Right forelimb (tissue), 1 donor: ENCODE measurements around the gene CDX2.

Source experiments
- DNase-seq: peaks from one replicate; pipeline ENCODE4 v3.0.0-alpha.2; 2018

The CDX2 gene

DNA sequence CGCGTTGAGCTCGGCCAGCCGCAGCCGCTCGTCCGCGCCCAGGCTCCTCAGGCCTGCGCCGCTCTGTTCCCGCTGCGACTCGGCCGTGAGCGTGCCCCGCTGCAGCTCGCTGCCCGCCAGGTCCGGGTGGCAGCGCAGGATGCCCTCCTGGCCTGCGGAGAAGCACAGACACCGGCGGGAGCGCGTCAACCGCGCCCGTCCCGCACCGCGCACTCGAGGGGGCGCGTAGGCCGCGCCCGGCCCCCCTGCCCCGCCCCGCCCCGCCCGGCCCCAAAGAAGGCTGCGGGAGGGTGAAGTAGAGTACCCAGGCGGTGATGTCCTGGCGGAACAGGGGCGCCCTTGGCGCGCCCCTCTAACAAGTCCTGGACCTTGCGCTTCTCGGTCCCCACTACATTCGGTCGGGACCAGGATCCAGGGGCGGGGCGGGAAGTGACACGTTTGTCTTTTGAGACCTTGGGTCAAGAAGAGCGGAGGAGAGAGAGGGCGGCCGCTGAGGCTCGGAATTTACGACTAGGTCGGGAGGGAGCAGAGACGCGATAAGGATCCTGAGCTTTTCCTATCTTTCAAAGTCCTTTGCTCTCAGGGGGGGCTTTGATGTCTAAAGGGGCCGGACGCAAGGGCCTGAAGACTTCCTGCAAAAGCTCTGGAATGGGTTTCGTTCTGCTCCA lies 9.3 kb upstream of the CDX2 start:
- DNase-seq, result no peak

DNA sequence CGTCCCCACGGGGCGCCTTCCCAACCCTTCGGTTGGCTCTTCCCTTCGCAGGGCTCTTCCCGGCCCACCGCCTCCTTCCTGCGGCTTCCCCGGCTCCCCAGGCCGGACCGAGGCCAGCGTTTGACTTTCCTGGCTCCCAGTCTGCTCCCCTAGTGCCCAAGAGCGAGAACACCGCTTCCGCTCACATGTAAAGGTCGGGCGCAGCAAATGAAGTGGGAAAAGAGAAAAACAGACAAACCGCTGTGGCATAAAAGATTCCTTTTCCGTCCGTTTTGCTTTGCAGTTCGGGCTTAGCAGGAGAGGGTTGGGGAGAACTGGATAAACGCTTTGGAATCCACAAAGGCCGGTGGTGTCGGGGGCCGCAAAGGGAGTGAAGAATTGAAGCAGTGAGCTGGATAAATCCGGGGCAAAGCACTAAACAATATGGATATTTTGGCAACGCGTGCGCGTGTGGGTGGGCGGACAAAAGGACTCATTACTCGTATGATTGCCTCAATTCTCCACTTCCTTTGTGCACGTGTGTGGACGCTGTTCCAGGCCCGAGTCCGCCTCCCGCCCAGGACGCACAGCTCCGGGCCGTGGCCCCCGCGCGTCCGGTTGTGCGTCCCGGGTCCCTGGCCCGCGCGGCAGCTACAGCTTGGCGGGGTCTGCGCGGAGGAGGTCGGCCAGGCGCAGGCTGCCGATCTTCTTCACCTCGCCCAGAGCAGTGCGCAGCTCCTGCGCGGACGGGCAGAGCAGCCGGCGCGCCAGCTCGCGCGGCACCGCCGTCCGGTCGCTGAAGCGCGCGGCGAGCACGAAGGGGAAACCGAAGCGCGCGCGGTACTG lies 8.6 kb upstream of the CDX2 start:
- no peak for DNase-seq

DNA sequence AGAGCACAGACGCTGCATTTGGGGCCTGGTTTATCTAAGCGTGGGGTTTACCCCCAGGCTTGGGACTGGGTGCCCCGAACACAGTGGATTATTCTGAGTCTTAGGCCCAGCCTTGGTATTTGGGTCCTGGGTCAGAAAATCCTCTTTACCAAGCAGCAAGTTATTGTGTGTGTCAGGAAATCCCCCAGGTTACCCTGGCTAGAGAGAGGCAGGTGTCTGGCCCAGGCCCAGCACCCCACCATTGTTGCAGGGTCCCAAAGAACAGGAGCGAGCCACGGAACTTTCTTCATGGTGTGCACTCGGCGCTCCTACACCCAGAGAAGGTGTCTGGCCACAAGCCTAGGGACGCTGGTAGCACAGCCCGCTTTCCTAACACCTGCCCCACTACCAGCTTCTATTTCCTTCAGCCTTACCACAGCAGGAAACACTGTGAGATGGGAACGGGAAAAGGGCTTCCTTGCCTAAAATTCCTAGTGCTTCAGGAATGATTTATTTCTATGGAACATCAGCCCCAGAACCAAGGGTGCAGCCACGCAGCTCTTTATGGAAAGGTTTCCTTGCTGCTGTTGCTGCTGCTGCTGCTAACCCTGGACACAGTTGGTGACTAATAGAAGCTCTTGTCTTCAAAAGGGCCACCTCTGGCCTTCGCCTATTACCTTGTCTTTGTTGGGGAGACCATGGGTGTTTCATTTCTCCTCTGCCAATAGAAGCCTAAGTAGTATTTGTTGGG lies 7.4 kb upstream of the CDX2 start:
- no peak for DNase-seq

- no peak for DNase-seq
These were observed 6.6 kb upstream of the CDX2 start for GRCh38 chr13:27975564-27976361.

- no peak for DNase-seq
These were observed 5.0 kb upstream of the CDX2 start for GRCh38 chr13:27973961-27974662.

GRCh38 chr13:27973291-27973690 lies 4.2 kb upstream of the CDX2 start:
- DNase-seq, result no peak

DNA sequence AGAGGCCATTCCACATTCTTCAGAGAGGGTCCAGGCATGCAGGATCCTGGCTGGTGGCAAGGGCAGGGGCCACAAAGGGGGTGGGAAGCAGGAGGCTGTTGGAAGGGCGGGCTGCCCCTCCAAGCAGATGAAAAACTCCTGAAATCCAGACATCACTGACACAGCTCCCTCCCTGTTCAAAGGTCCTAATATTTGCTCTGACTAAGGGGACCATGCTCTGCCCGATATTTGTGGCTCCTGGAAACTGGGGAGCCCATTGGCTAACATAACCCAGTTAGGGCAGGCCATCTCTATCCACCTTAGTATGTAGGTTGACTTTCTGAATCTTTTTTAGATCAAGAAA lies 3.3 kb upstream of the CDX2 start:
- no peak for DNase-seq

DNA sequence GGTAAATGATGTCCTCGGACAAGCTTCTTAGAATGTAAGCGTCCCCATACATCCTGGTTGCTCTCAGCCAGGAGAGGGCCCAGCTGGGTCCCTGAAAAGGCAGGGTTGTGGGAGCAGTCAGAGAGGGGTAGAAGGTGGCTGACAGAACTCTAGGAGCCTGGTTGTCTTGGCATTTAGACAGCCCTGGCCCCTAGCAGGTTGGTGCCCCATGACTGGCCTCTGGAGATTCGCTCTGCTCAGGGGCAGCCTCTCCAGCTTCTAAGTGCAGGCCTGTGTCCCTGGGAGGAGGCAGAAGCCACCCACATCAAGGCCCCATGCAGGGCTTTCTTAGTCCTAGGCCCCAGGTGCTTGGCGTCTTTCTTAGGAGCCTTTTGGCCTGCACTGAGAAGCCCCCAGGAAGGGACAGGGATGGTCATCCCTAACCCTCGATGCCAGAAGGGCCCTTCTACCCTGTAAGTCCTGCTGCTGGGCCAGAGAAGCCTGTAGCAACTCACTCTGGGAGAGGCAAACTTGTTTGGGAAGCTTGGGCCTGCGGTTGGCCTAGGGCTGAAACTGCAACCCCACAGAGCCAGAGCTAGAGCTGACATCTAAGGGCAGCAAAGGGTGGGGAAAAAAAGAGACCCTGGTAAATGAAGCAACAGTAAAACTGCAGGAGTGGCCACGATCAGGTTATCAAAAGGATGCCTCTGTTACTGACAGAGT lies 2.8 kb upstream of the CDX2 start:
- DNase-seq, result no peak

DNA sequence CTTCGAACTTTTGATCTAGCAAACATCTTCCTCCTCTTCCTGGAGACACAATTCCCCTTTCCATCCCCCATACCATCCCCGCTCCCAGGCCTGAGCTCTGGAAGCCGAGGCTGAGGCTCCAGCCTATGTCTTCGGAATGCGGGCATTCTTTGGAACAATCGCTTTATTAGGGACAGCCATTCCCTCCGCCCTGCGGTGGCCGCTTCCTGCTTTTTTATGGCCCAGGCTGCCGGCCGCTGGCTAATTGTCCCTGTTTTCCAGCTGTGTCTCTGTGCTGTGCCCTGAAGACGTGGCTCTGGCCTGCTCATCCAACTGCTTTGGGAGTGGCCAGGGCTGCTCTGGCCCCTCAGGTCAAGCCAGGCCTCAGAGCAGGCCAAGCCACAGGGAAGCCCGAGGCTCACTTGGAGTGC lies 2.1 kb upstream of the CDX2 start:
- no peak for DNase-seq

DNA sequence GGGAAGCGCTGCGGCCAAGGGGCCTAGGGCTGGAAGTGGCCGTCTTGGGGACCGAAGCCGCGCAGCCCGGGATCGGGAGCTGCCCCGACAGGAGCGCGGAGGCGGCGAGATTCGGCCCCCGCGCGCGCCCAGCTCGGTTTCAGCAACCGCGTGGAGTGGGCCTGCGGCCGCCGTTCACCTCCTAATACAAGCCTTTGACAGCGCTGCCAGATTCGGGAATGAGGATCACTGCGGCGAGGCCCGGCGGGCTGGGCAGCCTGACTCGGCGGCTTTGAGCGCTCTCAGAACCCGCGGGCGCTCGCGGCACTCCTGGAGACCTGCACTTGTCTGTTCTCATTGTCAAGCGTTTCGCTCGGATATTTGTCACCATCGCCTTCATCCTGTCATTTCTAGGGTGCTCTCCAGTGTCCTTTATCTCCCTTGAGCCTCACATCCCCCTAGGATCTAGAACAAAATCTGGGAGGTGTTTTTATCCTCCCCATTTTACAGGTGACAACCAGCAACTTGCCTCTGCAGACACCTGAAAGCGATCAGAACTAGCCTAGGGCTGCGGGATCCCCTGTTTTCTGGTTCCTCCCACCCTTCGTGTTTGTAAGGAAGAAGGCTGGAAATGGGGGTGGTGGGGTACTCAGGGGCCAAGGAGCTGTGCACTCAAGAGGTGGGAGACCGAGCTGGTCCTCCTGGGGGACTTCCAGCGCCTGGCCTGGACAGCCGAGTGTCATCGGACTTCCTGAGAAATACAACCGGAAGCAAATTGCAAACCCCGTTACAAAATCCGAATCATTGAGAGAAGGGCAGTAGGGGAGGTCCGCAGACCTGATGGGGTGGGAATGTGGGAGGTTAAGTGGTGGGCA lies 1.5 kb upstream of the CDX2 start:
- no peak for DNase-seq

- DNase-seq, result no peak
These were observed 733 bp upstream of the CDX2 start for GRCh38 chr13:27969866-27970229.

DNA sequence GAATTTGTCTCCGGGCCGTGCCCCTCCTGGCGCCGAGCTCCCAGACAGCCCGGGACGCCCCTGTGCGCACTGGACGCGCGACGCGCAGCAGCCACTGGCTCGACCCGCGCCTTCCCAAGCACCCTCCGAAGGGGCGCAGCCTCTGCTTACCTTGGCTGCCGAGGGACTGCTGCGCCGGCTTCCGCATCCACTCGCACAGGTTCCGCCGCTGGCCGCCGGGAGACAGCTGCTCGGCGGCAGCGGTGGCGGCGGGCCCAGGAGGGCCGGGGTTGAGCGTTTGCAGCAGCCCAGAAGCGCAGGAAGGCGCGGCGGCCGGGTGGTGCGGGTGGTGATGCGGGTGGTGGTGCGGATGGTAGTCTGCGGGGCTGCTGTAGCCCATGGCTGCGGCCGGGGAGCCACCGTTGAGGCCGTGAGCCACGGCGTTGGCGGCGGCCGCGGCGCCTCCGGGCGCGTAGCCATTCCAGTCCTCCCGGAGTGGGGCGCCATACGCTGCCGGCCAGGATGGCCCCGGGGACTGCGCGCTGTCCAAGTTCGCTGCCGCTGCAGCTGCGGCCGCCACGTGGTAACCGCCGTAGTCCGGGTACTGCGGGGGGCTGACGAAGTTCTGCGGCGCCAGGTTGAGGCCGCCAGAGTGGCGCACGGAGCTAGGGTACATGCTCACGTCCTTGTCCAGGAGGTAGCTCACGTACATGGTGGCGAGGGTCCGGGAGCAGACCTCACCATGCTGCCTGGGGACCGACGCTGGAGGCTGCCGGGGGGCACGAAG lies 616 bp downstream of the CDX2 start:
- no peak for DNase-seq

DNA sequence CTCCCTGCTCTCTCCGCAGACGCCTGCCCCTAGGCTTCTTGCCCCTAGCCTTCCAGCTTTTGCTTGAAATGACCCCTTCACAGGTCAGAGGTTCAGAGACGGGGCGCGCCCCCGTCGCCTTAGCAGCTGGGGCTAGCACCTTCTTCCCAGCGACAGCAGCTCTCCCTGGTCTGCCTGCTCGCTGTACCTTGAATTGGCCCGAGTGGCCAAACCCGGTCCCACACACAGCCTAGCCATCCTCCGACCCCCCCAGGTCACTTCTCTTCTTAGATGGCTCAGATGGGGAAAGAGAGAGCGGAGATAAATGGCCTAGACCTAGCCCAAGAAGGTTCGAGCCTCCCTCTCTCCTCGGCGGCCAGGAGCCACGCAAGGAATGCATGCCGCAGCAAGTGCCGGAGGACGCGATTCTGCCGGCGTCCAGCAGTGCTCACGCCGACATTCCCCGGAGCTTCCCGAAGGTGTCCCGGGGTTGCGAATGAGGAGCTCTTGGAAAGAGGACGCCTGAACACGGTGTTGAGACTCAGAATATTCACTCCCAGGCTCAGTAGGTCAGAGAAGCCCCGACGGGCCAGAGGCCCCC lies 1.3 kb downstream of the CDX2 start:
- DNase-seq, result no peak

GRCh38 chr13:27967203-27967735 lies 1.8 kb downstream of the CDX2 start:
- no peak for DNase-seq

GRCh38 chr13:27966641-27967202 lies 2.4 kb downstream of the CDX2 start:
- no peak for DNase-seq

GRCh38 chr13:27965740-27966640 lies 3.1 kb downstream of the CDX2 start:
- no peak for DNase-seq

DNA sequence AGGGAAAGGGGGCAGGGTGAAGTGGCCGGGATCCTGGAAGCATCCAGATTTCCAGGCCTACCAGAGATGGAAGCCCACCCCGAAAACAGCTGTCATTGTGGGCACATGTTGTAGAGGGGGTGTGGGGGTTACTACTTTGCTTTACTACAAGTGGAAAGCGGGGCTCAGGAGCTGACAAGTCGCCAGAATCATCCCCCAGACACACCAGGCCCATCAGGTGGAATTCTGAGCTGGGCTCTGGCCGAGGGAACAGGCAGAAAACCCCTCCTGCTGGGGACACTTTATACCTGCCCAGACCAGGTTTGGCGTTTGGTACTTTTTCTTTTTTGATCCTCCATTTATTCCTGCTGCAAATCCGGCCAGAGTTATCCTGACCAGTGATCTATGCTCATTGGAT lies 3.8 kb downstream of the CDX2 start:
- no peak for DNase-seq

GRCh38 chr13:27964741-27965323 lies 4.3 kb downstream of the CDX2 start:
- DNase-seq, result no peak
